Measurements from ENCODE around the gene DOCK11.

DOCK11 gene

GRCh38 chrX:118595501-118596042 lies 100.0 kb downstream of the DOCK11 start:
- DNase-seq (ENCODE audit: low read depth), result no peak

GRCh38 chrX:118596390-118596789 lies 100.8 kb downstream of the DOCK11 start:
- DNase-seq (ENCODE audit: low read depth), result no peak
- no peak for TF ChIP-seq CTCF (IDR thresholded peaks at IDR 0.05; ENCODE audit: low read depth, low read length, missing control alignments)
- no peak overlapping the region for H3K4me3 ChIP-seq (ENCODE audit: low read depth, low read length)

More at GRCh38 chrX:118595501-118596042, 100.0 kb downstream of the DOCK11 start:
- H3K4me3 ChIP-seq (ENCODE audit: low read depth, low read length), result no peak overlapping the region
- TF ChIP-seq CTCF (IDR thresholded peaks at IDR 0.05; ENCODE audit: low read depth, low read length, missing control alignments), result no peak

- DNase-seq (ENCODE audit: low read depth), result no peak
- no peak overlapping the region for H3K4me3 ChIP-seq (ENCODE audit: low read depth, low read length)
- peak; percentile 76 for TF ChIP-seq CTCF (IDR thresholded peaks at IDR 0.05; ENCODE audit: low read depth, low read length, missing control alignments)
These were observed 108.4 kb downstream of the DOCK11 start for GRCh38 chrX:118603981-118604380.

GRCh38 chrX:118612290-118612689 lies 116.7 kb downstream of the DOCK11 start:
- no peak for DNase-seq (ENCODE audit: low read depth)
- no peak overlapping the region for H3K4me3 ChIP-seq (ENCODE audit: low read depth, low read length)
- TF ChIP-seq CTCF (IDR thresholded peaks at IDR 0.05; ENCODE audit: low read depth, low read length, missing control alignments), result no peak

GRCh38 chrX:118614150-118614549 lies 118.5 kb downstream of the DOCK11 start:
- no peak for TF ChIP-seq CTCF (IDR thresholded peaks at IDR 0.05; ENCODE audit: low read depth, low read length, missing control alignments)
- DNase-seq (ENCODE audit: low read depth), result no peak
- H3K4me3 ChIP-seq (ENCODE audit: low read depth, low read length), result no peak overlapping the region

- DNase-seq (ENCODE audit: low read depth), result no peak
- H3K4me3 ChIP-seq (ENCODE audit: low read depth, low read length), result no peak overlapping the region
- no peak for TF ChIP-seq CTCF (IDR thresholded peaks at IDR 0.05; ENCODE audit: low read depth, low read length, missing control alignments)
These were observed 119.5 kb downstream of the DOCK11 start for GRCh38 chrX:118615141-118615540.

- H3K4me3 ChIP-seq (ENCODE audit: low read depth, low read length), result no peak overlapping the region
- TF ChIP-seq CTCF (IDR thresholded peaks at IDR 0.05; ENCODE audit: low read depth, low read length, missing control alignments), result no peak
- no peak for DNase-seq (ENCODE audit: low read depth)
These were observed 125.6 kb downstream of the DOCK11 start for GRCh38 chrX:118621081-118621759.

Measured in GM12864 (cell line).